ENCODE results near the gene HFM1. TPM values are rescaled to one million over a fixed set of nuclear protein-coding genes. Genes with fewer than 3 reads are reported as not detected.
"Not testable (repeated sequence)": the region's sequence is repeated elsewhere in the genome, so short reads cannot be mapped to it uniquely, and the experiment has no call there.

HFM1 gene
- total RNA-seq, 4 donors from 2014 or later, result 8.2 to 25.3 (median 10.5) TPM

DNA sequence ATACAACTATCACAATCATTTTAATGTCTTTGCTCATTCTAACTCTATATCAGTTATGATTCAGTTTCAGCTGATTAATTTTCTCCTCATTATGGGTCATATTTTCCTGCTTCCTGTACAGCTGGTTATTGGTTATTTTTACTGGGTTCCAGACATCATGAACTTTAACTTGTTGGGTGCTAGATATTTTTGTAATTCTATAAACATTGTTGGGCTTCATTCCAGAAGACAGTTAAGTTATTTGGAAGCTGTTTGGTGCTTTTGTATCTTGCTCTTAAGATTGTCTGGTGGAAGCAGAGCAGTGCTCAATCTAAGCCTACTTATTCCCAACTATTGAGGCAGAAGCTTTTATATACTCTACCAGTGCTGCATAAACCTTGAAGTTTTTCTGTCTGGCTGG, 34.4 kb upstream of the HFM1 start:
- no peak for DNase-seq
- TF ChIP-seq, protein P1, sequence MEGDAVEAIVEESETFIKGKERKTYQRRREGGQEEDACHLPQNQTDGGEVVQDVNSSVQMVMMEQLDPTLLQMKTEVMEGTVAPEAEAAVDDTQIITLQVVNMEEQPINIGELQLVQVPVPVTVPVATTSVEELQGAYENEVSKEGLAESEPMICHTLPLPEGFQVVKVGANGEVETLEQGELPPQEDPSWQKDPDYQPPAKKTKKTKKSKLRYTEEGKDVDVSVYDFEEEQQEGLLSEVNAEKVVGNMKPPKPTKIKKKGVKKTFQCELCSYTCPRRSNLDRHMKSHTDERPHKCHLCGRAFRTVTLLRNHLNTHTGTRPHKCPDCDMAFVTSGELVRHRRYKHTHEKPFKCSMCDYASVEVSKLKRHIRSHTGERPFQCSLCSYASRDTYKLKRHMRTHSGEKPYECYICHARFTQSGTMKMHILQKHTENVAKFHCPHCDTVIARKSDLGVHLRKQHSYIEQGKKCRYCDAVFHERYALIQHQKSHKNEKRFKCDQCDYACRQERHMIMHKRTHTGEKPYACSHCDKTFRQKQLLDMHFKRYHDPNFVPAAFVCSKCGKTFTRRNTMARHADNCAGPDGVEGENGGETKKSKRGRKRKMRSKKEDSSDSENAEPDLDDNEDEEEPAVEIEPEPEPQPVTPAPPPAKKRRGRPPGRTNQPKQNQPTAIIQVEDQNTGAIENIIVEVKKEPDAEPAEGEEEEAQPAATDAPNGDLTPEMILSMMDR (IDR thresholded peaks at IDR 0.05), result no peak
- TF ChIP-seq POLR2A (IDR thresholded peaks at IDR 0.05), result no peak
- intact Hi-C loops (cut with DNase I; ENCODE audit: low total_unique reads), result no loop called here
- Histone ChIP-seq H3K27me3 (no peaks in the 10 kb centered on the region), H3K27ac (no peak overlapping the region), H3K4me3 (no peak overlapping the region), H3K4me1 (no peaks in the 10 kb centered on the region), H3K9me3 (no peaks in the 10 kb centered on the region), H3K36me3 (no peaks in the 10 kb centered on the region)

DNA sequence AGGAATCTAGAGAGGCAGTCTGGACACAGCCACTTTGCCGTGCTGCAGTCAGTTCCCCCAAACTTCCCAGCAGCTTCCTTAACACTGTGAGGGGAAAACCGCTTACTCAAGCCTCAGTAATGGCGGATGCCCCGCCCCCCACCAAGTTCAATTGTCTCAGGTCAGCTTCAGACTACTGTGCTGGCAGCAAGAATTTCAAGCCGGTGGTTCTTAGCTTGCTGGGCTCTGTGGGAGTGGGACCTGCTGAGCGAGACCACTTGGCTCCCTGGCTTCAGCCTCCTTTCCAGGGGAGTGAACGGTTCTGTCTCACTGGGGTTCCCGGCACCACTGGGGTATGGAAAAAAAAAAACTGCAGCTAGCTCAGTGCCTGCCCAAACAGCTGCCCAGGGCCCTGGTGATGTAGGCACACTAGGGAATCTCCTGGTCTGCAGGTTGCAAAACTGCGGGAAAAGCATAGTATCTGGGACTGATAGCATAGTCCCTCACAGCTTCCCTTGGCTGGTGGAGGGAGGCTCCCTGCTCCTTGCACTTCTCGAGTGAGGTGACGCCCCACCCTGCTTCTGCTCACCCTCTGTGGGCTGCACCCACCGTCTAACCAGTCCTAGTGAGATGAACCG, 23.7 kb upstream of the HFM1 start:
- no peak overlapping the region for H3K4me3 ChIP-seq
- H3K36me3 ChIP-seq, result no peaks in the 10 kb centered on the region
- no peaks in the 10 kb centered on the region for H3K27me3 ChIP-seq
- no peak for DNase-seq
- intact Hi-C loops (cut with DNase I; ENCODE audit: low total_unique reads), result no loop called here
- no peaks in the 10 kb centered on the region for H3K4me1 ChIP-seq
- TF ChIP-seq, protein P1 (IDR thresholded peaks at IDR 0.05), result no peak
- TF ChIP-seq POLR2A (IDR thresholded peaks at IDR 0.05), result no peak
- no peak overlapping the region for H3K27ac ChIP-seq
- no peaks in the 10 kb centered on the region for H3K9me3 ChIP-seq

DNA sequence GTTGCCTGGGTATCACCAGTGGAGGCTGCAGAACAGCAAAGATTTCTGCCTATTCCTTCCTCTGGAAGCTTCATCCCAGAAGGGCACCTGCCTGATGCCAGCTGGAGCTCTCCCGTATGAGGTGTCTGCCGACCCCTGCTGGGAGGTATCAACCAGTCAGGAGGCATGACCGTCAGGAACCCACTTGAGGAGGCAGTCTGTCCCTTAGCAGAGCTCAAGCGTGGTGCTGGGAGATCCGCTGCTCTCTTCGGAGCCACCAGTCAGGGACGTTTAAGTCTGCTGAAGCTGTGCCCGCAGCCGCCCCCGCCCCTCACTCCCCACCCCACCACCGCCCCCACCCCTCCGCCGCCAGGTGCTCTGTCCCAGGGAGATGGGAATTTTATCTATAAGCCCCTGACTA, 23.1 kb upstream of the HFM1 start:
- no peak for TF ChIP-seq POLR2A (IDR thresholded peaks at IDR 0.05)
- TF ChIP-seq, protein P1 (IDR thresholded peaks at IDR 0.05), result no peak
- no peak overlapping the region for H3K27ac ChIP-seq
- intact Hi-C loops (cut with DNase I; ENCODE audit: low total_unique reads), result no loop called here

GRCh38 chr1:91422523-91422922, 17.9 kb upstream of the HFM1 start:
- not testable (repeated sequence) for DNase-seq

More for the DNA sequence above, 23.1 kb upstream of the HFM1 start:
- no peaks in the 10 kb centered on the region for H3K9me3 ChIP-seq
- no peak overlapping the region for H3K4me3 ChIP-seq
- no peaks in the 10 kb centered on the region for H3K4me1 ChIP-seq
- H3K36me3 ChIP-seq, result no peaks in the 10 kb centered on the region
- no peak for DNase-seq
- no peaks in the 10 kb centered on the region for H3K27me3 ChIP-seq

DNA sequence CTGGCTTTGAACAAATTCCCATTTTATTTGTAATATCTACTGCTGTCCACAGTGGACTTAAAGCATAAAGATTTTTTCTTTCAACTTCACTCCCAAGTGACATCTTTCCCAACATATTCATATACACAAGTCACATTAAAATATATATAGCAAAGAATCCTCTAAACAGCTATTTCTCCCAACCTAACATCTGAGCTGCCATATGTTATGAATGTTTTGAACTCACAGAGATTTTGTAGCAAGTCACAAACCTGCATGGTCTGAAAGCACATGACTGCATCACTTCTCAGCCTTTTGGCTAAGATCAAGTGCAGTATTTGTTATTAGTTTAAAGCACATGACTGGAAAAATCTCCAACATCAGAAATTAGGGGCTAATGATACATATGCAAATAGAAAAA, 7.7 kb upstream of the HFM1 start:
- intact Hi-C loops (cut with DNase I; ENCODE audit: low total_unique reads), result no loop called here
- no peak overlapping the region for H3K27ac ChIP-seq
- no peaks in the 10 kb centered on the region for H3K36me3 ChIP-seq
- H3K4me1 ChIP-seq, result no peaks in the 10 kb centered on the region
- H3K27me3 ChIP-seq, result no peaks in the 10 kb centered on the region
- no peak for DNase-seq
- no peak overlapping the region for H3K4me3 ChIP-seq
- no peaks in the 10 kb centered on the region for H3K9me3 ChIP-seq
- TF ChIP-seq, protein P1 (IDR thresholded peaks at IDR 0.05), result no peak
- TF ChIP-seq POLR2A (IDR thresholded peaks at IDR 0.05), result no peak

More at GRCh38 chr1:91422523-91422922, 17.9 kb upstream of the HFM1 start:
- H3K9me3 ChIP-seq; H3K27me3 ChIP-seq; H3K36me3 ChIP-seq; intact Hi-C loops (cut with DNase I; ENCODE audit: low total_unique reads); H3K4me1 ChIP-seq; H3K4me3 ChIP-seq; H3K27ac ChIP-seq: not testable (repeated sequence)
